ENCODE results near the gene OR2H2. TPM values are rescaled to one million over a fixed set of nuclear protein-coding genes. Genes with fewer than 3 reads are reported as not detected.

OR2H2 gene
- total RNA-seq, 1 donor from 2014 or later, result not detected

GRCh38 chr6:29589423-29590048 lies 4.6 kb downstream of the OR2H2 start:
- no peak for TF ChIP-seq EZH2 (IDR thresholded peaks at IDR 0.05; ENCODE audit: insufficient read depth, low read length)
- TF ChIP-seq, protein P1, sequence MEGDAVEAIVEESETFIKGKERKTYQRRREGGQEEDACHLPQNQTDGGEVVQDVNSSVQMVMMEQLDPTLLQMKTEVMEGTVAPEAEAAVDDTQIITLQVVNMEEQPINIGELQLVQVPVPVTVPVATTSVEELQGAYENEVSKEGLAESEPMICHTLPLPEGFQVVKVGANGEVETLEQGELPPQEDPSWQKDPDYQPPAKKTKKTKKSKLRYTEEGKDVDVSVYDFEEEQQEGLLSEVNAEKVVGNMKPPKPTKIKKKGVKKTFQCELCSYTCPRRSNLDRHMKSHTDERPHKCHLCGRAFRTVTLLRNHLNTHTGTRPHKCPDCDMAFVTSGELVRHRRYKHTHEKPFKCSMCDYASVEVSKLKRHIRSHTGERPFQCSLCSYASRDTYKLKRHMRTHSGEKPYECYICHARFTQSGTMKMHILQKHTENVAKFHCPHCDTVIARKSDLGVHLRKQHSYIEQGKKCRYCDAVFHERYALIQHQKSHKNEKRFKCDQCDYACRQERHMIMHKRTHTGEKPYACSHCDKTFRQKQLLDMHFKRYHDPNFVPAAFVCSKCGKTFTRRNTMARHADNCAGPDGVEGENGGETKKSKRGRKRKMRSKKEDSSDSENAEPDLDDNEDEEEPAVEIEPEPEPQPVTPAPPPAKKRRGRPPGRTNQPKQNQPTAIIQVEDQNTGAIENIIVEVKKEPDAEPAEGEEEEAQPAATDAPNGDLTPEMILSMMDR (IDR thresholded peaks at IDR 0.05; ENCODE audit: insufficient read depth, low read depth, low read length), result peak; percentile 96
- Mint-ChIP-seq H3K9me3 (ENCODE audit: unreplicated experiment) (no peaks in the 10 kb centered on the region), H3K27me3 (ENCODE audit: low read depth, unreplicated experiment) (peaks cover 2% of the 10 kb centered on the region), H3K27ac (ENCODE audit: unreplicated experiment) (no peak overlapping the region), H3K36me3 (ENCODE audit: low read depth, unreplicated experiment) (no peaks in the 10 kb centered on the region), H3K4me1 (ENCODE audit: low read depth, unreplicated experiment) (peaks cover 6% of the 10 kb centered on the region), H3K4me3 (ENCODE audit: unreplicated experiment) (peak overlapping the region; percentile 2)
- H3K4me2 ChIP-seq (ENCODE audit: low read length), result no peak overlapping the region
- no peak overlapping the region for H2AFZ ChIP-seq (ENCODE audit: low read depth, low read length)
- H3K4me1 ChIP-seq (ENCODE audit: insufficient read depth, low read length), result no peaks in the 10 kb centered on the region
- H3K36me3 ChIP-seq (ENCODE audit: insufficient read depth, low read length), result no peaks in the 10 kb centered on the region
- H3K27ac ChIP-seq (ENCODE audit: low read depth, low read length), result no peak overlapping the region
- no peak for FAIRE-seq
- no peaks in the 10 kb centered on the region for H4K20me1 ChIP-seq (ENCODE audit: insufficient read depth, low read length)
- no peak overlapping the region for H3K9ac ChIP-seq (ENCODE audit: low read length)
- DNase-seq (ENCODE audit: low read depth), result peak; percentile 20
- no peaks in the 10 kb centered on the region for H3K9me3 ChIP-seq (ENCODE audit: insufficient read depth, low read depth, low read length)
- H3K79me2 ChIP-seq (ENCODE audit: insufficient read depth, low read length), result no peaks in the 10 kb centered on the region
- H3K27me3 ChIP-seq (ENCODE audit: insufficient read depth, low read length), result no peaks in the 10 kb centered on the region
- no peak overlapping the region for H3K4me3 ChIP-seq (ENCODE audit: insufficient read depth, low read depth, low read length)

GRCh38 chr6:29590218-29590808 lies 5.4 kb downstream of the OR2H2 start:
- Histone ChIP-seq H3K9me3 (ENCODE audit: insufficient read depth, low read depth, low read length) (no peaks in the 10 kb centered on the region), H3K27ac (ENCODE audit: low read depth, low read length) (no peak overlapping the region), H3K27me3 (ENCODE audit: insufficient read depth, low read length) (no peaks in the 10 kb centered on the region), H2AFZ (ENCODE audit: low read depth, low read length) (no peak overlapping the region), H3K9ac (ENCODE audit: low read length) (no peak overlapping the region), H3K4me1 (ENCODE audit: insufficient read depth, low read length) (no peaks in the 10 kb centered on the region), H4K20me1 (ENCODE audit: insufficient read depth, low read length) (no peaks in the 10 kb centered on the region), H3K4me3 (ENCODE audit: insufficient read depth, low read depth, low read length) (no peak overlapping the region), H3K36me3 (ENCODE audit: insufficient read depth, low read length) (no peaks in the 10 kb centered on the region), H3K79me2 (ENCODE audit: insufficient read depth, low read length) (no peaks in the 10 kb centered on the region), H3K4me2 (ENCODE audit: low read length) (no peak overlapping the region)
- Mint-ChIP-seq H3K36me3 (ENCODE audit: low read depth, unreplicated experiment) (no peaks in the 10 kb centered on the region), H3K27me3 (ENCODE audit: low read depth, unreplicated experiment) (peaks cover 2% of the 10 kb centered on the region), H3K9me3 (ENCODE audit: unreplicated experiment) (no peaks in the 10 kb centered on the region), H3K4me1 (ENCODE audit: low read depth, unreplicated experiment) (peaks cover 6% of the 10 kb centered on the region), H3K4me3 (ENCODE audit: unreplicated experiment) (no peak overlapping the region), H3K27ac (ENCODE audit: unreplicated experiment) (no peak overlapping the region)
- DNase-seq (ENCODE audit: low read depth) (no peak), FAIRE-seq (no peak)
- TF ChIP-seq, protein P1 (IDR thresholded peaks at IDR 0.05; ENCODE audit: insufficient read depth, low read depth, low read length), result no peak
- TF ChIP-seq EZH2 (IDR thresholded peaks at IDR 0.05; ENCODE audit: insufficient read depth, low read length), result no peak

DNA sequence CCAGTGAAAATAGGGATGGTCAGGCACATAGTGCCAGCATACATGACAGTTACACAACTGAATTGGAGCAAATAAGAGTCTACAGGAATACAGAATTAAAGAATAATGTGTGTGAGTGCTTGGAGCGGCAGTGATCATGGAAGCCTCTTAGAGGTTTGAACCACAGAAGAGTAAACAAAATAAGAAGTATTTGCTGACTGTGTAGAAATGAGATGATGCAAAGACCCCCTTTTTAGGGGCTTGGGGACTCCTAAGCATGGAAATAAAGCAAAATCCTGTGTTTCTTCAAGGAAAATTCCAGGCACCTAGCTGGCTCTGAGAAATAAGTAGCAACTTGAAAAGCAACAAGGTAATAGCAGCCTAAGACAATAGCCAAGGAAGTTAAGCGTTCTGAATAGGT lies 6.8 kb downstream of the OR2H2 start:
- Histone ChIP-seq H3K4me2 (ENCODE audit: low read length) (no peak overlapping the region), H3K27me3 (ENCODE audit: insufficient read depth, low read length) (no peaks in the 10 kb centered on the region), H3K9me3 (ENCODE audit: insufficient read depth, low read depth, low read length) (no peaks in the 10 kb centered on the region), H4K20me1 (ENCODE audit: insufficient read depth, low read length) (no peaks in the 10 kb centered on the region), H3K4me3 (ENCODE audit: insufficient read depth, low read depth, low read length) (no peak overlapping the region), H3K79me2 (ENCODE audit: insufficient read depth, low read length) (no peaks in the 10 kb centered on the region), H2AFZ (ENCODE audit: low read depth, low read length) (no peak overlapping the region), H3K27ac (ENCODE audit: low read depth, low read length) (no peak overlapping the region), H3K9ac (ENCODE audit: low read length) (no peak overlapping the region), H3K4me1 (ENCODE audit: insufficient read depth, low read length) (no peaks in the 10 kb centered on the region), H3K36me3 (ENCODE audit: insufficient read depth, low read length) (no peaks in the 10 kb centered on the region)
- no peak for TF ChIP-seq EZH2 (IDR thresholded peaks at IDR 0.05; ENCODE audit: insufficient read depth, low read length)
- TF ChIP-seq, protein P1 (IDR thresholded peaks at IDR 0.05; ENCODE audit: insufficient read depth, low read depth, low read length), result no peak
- no peaks in the 10 kb centered on the region for H3K36me3 Mint-ChIP-seq (ENCODE audit: low read depth, unreplicated experiment)
- H3K9me3 Mint-ChIP-seq (ENCODE audit: unreplicated experiment), result no peaks in the 10 kb centered on the region
- H3K27ac Mint-ChIP-seq (ENCODE audit: unreplicated experiment), result no peak overlapping the region
- peaks cover 6% of the 10 kb centered on the region for H3K4me1 Mint-ChIP-seq (ENCODE audit: low read depth, unreplicated experiment)
- FAIRE-seq (no peak), DNase-seq (ENCODE audit: low read depth) (no peak)
- H3K4me3 Mint-ChIP-seq (ENCODE audit: unreplicated experiment), result no peak overlapping the region
- peaks cover 2% of the 10 kb centered on the region for H3K27me3 Mint-ChIP-seq (ENCODE audit: low read depth, unreplicated experiment)
